Measurements from ENCODE around the gene ACER1.

DNA sequence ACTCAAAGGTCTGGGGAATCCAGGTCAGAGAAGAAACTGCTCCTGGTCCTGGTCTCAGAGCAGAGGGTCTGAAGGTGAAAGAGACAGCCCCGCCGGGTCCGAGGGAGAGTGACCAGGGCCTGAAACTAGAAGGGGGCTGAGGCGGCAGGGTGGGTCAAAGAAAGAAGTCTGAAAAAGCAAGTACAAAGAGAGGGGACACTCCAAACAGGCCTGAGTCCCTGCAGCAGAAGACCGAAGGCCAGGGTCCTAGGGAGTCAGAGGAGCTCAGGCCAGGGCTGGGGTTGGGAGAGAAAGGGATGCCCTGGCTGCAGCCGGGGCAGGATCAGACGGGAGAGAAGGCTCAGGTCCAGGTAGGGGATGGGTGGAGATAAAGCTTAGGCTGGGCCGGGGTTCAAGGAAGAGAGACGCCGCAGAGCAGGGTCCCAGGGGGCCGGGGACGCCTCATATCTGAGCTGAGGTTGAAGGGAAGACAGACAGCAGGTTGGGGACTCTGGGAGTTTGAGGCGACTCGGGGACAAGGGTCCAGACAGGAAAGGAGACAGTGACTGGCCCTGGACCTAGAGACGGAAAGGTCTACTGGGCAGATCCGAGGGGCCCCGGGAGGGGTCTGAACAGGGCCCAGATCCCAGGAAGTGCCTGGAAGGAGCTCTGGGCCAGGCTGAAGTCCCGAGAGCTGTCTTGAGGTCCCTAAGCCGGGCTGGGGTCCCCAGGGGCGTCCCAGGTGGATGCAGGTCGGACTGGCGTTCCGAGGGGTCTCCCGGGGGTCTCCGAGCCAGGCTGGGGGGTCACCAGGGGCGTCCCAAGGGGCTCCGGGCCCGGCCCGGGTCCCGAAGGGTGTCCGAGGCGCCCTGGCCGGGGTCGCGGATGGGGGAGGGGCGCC is 54.4 kb downstream of the ACER1 start:
- TF ChIP-seq POLR2A (IDR thresholded peaks at IDR 0.05), result no peak
- TF ChIP-seq, protein P1, sequence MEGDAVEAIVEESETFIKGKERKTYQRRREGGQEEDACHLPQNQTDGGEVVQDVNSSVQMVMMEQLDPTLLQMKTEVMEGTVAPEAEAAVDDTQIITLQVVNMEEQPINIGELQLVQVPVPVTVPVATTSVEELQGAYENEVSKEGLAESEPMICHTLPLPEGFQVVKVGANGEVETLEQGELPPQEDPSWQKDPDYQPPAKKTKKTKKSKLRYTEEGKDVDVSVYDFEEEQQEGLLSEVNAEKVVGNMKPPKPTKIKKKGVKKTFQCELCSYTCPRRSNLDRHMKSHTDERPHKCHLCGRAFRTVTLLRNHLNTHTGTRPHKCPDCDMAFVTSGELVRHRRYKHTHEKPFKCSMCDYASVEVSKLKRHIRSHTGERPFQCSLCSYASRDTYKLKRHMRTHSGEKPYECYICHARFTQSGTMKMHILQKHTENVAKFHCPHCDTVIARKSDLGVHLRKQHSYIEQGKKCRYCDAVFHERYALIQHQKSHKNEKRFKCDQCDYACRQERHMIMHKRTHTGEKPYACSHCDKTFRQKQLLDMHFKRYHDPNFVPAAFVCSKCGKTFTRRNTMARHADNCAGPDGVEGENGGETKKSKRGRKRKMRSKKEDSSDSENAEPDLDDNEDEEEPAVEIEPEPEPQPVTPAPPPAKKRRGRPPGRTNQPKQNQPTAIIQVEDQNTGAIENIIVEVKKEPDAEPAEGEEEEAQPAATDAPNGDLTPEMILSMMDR (IDR thresholded peaks at IDR 0.05 in 4 of 5, conservative IDR thresholded peaks at IDR 0.05 in 1 of 5), result no peak
